Stimulated activated CD8-positive, alpha-beta memory T cell treated with anti-CD3 and anti-CD28 coated beads, Interleukin-7, amount 100 ng/mL, for 24 hours (primary cell): ENCODE measurements around the gene KRTAP5-5.
"Not testable (repeated sequence)": the region's sequence is repeated elsewhere in the genome, so short reads cannot be mapped to it uniquely, and the experiment has no call there.

ENCODE experiments used
- DNase-seq: peaks from one replicate; pipeline ENCODE4 v3.0.0-alpha.2; 2020; ENCODE audit warnings: low read depth

Gene KRTAP5-5

DNA sequence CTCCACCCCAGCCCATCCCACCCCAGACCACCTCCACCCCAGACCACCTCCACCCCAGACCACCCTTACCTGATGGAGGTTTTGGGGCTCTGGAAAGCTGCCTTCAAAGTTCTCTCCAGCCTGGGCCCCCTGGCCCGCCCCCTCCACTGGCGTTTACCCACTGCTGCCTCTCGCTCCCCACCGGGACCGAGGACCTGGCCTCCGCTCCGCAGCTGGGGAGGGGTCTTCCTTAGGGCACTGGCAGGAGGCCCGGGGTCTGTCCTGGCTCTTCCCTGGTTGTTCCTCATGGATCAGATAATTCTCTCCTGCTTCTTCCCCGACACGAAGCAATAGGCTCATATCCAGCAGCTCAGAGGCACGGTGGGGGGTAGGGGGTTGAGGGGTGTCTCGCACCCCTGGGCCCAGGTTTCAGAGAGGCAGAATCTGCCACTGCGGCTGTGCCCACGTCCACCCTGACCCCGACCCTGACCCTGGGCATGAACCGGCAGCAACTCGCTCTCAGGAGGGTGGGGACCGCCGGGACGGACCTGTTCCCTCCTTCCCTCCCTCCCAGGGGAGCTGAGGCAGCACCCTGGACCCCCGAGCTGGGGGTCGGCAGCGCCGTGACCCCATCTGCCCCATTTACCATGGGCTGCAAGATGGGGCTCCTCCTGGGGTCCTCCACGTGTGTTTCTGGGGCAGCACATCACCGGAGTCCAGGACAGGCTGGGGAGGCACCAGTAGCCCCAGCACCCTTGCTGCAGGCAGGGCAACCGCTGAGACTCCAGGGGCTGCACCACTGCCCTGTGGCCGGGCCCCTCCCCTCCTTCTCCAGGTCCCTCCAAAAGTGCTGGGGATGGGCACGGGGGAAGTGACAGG is 12.9 kb downstream of the KRTAP5-5 start:
- no peak for DNase-seq

DNA sequence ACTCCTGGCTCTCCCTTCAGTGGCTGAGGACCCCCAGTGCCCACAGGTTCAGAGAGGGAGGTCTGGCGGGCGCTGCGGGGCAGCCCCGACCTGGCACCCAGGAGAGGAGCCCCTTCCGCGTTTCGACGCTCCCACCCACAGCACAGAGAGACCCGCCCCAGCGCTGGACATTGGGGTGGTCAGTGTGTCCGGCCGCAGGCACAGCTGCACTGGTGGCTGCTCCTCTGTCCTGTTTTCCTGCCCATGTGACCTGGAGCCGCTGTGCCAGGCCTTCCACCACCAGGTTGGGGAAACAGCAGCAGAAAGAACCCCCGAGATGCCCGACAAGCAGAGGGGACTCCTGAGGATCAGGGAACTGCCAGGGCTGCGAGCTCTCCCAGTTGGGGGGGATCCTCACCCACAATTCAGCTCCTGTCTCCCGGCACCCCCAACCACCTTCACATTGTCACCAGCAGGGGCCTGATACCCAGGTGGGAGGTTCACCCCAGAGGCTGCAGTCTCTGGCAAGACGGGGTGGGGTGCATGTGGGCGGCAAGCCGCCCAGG is 13.6 kb downstream of the KRTAP5-5 start:
- no peak for DNase-seq

- no peak for DNase-seq
These were observed 15.2 kb downstream of the KRTAP5-5 start for GRCh38 chr11:1644601-1645356.

- DNase-seq = no peak
These were observed 15.8 kb downstream of the KRTAP5-5 start for GRCh38 chr11:1645357-1645821.

- DNase-seq = not testable (repeated sequence)
These were observed 17.0 kb downstream of the KRTAP5-5 start for GRCh38 chr11:1646540-1646939.

- no peak for DNase-seq
These were observed 18.5 kb downstream of the KRTAP5-5 start for GRCh38 chr11:1647901-1648652.

DNA sequence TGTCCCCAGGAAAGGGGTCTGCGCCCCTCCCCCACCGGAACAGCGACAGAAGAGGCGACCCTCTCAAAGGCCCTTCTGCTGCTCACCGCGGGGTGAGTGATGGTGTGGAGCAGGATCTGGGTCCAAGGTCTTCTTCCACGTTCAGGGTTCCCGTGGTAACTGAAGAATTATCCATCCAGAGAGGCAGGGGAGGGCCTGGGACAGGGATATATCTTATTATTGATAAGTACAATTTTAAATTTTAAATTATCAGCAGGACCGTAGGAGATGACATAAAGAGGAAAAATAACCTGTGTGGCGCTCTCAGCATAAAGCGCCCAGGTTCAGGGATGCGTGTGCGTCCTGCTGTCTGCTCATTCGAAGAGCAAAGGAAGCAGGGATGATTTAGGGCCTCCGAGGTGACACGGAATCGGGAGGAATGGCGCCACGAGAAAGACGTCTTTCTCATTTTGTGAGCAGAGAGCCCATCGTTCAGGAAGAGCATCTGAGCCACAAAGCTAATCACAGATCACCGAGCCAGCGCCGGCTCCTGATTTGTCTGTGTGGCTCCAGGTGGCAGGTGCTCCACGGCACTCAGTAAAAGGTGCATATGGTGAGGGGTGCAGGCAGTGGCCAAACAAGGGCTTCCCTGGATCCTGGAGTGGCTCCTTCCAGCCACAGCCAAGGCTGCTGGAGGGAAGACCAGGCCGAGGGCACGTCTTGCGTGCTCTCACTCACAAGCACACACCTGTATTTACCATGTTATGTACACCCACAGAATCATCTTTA is 19.3 kb downstream of the KRTAP5-5 start:
- no peak for DNase-seq

- no peak for DNase-seq
These were observed 20.7 kb downstream of the KRTAP5-5 start for GRCh38 chr11:1650034-1650917.

DNA sequence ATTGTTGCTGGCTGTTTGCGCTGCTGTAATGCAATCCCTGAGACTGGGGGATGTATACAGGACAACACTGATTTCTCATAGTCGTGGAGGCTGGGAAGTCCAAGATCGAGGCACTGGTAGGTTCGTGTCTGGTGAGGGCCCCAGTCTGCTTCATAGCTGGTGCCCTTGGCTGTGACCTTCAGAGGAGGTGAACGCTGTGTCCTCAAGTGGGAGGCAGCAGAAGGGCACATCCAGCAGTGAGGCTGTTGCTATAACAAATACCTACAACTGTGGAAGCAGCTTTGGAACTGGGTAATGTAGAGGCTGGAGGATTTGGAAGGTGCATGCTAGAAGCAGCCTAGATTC is 21.3 kb downstream of the KRTAP5-5 start:
- no peak for DNase-seq

- no peak for DNase-seq
These were observed 21.9 kb downstream of the KRTAP5-5 start for GRCh38 chr11:1651411-1651980.

DNA sequence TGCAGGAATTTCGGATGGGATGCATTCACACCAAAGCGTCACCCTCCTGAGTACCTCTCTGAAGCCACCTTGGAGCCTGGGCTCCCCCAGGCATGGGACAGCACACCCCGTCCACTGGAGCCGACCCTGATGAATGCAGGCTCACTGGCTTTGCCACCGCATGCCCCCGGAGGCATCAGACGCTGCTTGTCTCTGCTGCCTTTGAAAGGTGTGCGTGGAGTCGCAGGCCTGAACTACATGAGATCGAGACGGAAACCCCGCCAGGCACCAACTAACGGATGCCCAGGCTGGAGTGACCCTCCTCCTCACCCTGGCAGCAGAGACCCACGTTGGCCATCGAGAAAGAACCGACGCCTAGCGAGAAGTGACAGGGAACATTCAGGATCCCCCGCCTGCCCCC is 22.5 kb downstream of the KRTAP5-5 start:
- no peak for DNase-seq

DNA sequence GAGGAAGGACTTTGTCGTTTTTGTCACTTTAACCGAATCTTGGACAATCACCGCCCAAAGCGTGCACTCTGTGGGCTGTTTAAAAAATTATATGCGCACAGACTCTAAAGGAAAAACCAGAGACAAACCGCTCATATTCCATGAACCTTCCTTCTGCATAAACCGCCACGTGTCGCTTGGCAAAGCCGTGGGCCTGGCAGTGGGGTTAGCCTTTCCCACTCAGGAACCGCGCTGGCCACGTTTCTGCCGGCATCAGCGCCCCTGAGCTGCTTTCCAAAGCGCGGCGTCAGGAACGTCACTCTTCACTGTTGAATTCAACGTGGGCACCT is 22.8 kb downstream of the KRTAP5-5 start:
- DNase-seq = no peak

GRCh38 chr11:1652771-1653540 is 23.4 kb downstream of the KRTAP5-5 start:
- DNase-seq = peak; percentile 62

GRCh38 chr11:1653541-1654387 is 24.2 kb downstream of the KRTAP5-5 start:
- DNase-seq = no peak

DNA sequence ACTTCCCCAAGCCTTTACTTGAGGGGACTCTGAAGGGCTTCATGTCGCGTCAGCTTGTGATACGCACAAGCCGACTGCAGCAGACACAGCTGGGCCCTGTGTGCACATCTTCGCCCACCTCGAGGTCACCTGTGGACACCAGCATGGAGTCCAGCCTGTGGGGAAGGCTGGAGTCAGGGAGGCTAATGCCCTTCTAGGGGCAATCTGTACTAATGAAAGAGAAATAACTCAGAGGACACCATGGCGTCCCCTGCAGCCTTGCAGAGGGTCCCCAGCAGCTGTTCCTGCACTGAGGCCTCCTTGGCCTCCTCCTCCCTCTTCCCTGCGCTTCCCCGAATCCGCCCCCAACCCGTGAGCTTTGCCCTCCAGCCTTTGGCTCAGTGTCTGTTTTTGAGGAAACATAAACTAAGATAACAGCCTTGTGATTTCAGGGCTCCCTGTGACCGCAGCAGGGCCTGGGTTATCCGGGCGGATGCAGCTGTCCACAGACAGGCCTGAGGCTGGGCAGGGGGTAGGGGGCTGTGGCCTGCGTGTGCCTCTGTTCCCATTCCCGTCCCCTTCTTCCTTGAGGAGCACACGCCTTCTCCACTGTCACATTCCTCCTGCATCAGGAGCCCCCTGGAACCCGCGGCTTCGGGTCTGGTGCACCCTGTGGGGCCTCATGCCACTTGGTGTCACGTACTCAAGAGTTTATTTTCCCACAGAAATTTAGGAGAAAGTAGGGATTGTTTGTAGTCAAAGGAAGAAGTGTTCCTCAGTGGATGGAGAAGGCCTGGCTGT is 25.0 kb downstream of the KRTAP5-5 start:
- no peak for DNase-seq

DNA sequence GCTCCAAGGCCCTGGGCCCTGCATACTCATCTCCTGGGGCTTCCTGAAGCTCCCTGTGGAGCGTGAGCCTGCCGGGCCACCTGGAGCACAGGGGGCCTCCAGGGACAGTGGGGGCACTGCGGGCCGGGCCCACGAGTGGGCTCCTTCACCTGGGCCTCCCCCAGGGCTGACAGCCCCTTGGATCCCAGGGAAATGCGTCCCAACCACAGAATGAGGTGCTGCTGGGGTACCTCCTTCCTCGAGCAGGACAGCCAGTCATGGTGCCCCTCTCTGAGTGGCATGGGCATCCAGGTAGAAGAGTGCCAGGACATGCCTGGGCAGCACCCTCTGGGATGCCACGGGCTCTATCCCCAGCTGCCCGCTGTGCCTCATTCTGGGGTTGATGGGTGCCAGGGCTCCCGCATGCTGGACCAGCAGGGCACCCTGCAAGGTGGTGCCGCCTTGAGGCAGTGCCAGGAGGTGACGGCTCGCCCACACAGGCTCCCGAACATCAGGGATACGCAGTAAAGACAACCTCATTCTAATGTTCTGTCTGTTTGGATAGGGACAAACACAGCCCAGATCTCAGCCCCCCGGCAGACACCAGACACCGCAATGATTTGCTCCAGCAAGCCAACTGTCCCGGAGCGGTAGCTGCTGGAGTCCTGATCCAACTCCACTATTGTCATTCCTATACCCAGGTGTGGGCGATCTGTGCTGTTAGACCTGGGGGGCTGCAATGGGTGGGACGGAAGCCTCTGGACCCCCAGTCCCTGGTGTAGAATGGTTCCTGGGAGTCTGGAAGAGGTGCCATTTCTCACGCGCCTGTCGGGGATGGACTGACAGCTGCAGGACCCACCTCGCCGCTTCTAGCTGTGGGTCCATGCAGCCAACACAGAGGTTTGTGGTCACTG is 25.8 kb downstream of the KRTAP5-5 start:
- DNase-seq = no peak

- no peak for DNase-seq
These were observed 26.5 kb downstream of the KRTAP5-5 start for GRCh38 chr11:1656061-1656441.
